ENCODE results near the gene POPDC2.

Gene POPDC2

GRCh38 chr3:119669906-119670570, 9.6 kb upstream of the POPDC2 start:
- DNase-seq (ENCODE audit: low read depth, low spot score), result no peak

GRCh38 chr3:119665954-119666559, 5.7 kb upstream of the POPDC2 start:
- no peak for DNase-seq (ENCODE audit: low read depth, low spot score)

GRCh38 chr3:119664850-119665379, 4.5 kb upstream of the POPDC2 start:
- DNase-seq (ENCODE audit: low read depth, low spot score), result no peak

DNA sequence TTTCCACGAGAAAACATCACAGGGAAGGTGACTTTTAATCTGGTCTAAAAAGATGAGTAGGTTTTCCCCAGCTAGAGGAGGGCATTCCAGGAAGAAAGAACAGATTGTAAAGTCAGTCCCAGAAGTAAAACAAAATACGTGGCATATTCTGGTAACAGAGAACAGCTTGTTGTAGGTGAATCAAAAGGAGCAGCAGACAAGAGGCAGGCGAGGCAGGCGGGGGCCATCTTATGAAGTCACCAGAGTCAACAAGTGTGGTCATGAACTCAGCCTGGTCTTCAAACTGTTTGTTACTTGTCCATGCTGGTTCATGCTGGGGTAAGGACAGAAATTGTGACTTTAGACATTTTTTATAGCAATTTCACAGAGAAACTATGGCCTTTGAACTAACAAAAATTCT, 4.0 kb upstream of the POPDC2 start:
- DNase-seq (ENCODE audit: low read depth, low spot score), result no peak

GRCh38 chr3:119663885-119664284, 3.5 kb upstream of the POPDC2 start:
- DNase-seq (ENCODE audit: low read depth, low spot score), result no peak

- no peak for DNase-seq (ENCODE audit: low read depth, low spot score)
Observed at GRCh38 chr3:119662604-119663373, 2.4 kb upstream of the POPDC2 start.

DNA sequence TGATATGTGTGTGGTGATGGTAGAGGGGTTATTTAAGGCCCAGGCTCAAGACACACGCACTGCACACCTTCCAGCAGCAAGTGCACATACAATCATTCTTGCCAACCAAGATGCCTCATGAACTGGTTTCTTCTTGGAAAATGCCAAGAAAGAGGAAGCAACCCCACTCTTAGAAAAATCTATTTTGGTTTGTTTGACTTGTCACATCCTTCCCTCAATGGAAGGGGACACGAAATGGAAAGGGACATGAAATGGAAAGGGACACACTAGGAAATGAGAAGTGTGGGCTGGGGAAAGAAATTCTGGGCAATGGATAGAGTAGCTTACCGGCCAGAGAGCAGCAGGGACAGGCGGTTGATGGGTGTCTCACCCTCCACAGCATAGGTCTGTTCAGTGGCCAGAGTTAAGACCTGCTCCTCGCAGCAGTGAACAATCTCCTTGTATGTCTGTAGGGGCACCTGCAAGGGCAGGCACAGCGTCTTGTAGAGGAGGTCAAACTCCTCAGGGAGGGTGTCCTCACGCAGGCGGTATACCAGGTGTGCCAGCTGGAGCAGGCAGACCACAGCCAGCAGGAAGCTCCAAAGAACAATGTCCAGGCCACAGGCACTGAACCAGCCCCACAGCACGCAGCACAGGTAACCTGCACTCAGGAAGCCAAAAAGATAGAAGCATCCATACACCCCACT, 640 bp downstream of the POPDC2 start:
- DNase-seq (ENCODE audit: low read depth, low spot score), result no peak

DNA sequence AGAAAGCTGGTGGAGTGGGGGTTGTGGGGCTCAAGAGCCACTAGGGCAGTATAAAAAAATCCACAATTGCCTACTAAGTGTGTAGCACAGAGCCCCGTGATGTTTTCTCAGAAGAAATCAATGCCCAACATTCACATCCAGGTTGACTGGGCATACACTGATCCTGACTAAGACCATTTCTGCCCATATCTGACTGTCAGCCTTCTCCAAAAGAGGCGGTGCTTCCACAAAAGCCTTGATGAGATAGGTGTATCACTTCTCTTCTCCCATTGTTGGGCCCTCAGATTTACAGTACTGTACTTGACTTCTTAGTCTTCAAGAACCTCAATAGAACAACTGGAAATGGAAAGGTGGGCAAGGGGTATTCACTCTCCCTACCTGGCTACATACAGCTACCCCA, 1.4 kb downstream of the POPDC2 start:
- no peak for DNase-seq (ENCODE audit: low read depth, low spot score)

DNA sequence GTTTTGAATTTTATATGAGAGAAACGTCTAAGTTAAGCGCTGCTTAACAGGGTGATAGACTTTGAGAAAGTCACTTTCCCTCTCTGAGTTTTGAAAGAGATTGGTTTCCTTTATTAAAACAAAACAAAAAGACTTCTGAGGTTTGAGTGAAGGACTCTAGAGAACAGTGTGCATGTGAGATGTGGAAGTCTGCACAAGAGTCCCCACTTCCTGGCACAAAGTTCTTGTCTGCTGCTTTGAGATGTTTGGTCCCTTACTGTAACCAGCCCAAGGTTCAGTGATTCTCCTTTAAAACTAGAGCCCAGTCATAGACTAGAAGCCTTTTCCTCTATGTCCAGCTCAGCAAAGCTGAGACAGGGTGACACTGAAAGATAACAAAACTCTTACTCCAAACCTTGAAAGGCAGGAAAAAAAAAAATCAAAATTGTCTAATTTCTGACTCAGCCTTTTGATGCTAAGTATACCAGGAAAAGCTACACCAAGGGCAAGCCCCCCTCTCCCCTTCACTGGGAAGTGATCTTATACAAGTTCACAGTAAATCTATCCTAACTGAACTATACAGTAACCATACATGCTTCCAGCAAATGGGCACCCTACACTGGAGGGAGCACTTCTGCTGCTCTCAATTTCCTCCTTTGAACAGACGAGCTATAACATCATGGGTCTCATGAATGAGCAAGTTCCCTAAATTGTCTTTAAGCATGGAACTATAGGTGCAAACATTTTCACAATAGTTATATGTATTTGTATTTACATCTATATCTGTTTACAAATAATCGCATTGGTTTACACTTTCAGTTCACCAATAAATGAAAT, 2.3 kb downstream of the POPDC2 start:
- no peak for DNase-seq (ENCODE audit: low read depth, low spot score)

DNA sequence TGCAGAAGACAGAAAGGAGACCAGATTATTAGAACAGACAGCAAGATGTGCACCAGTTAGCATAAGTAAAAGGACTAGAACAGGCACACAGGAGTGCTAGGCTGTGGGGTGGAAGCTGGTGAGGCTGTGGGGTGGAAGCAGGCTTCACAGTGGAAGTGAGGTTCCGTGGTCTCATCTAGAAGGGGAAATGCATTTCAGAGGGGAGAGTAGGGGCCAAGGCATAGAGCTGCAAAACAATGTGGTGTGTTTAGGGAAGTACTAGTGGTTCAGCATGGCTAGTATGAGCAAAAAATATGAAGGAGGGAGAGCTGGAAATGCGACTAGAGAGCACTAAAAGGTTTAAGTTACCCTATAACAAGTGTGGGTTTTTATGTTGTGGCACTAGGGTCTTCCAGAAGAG, 6.5 kb downstream of the POPDC2 start:
- DNase-seq (ENCODE audit: low read depth, low spot score), result no peak

DNA sequence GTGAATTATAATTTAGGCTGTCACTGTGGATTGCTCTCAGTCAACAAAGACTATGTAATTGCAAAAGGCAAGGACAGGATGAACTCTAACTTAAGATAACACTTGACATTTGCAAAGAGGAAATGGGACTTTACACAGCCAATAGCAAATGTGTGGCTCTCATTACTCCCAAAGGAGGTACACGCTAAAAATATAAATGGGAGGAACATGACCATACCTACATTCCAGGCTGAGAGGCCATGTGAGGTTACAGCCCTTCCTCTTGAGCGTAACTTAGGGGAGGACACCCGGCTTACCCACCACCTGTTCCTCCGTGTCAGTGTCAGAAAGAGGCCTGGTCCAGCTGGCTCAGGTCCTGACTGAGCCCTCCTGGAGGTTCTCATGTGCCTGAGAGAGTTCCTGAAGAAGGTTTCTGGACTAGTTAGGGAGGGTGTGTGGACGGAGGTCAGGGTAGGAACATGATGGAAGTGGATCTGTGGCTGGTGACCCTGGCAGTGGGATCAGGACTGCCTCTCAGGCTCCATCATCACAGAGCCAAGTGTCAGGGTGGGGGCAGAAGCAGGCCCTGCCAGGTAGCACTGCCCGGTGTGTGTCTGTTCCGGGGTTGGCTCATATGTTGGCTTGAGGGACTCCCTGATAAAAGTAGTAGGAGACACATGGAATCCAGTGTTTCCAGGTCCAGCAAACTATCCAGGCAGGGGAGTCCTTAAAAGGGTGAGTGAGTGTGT, 7.9 kb downstream of the POPDC2 start:
- DNase-seq (ENCODE audit: low read depth, low spot score), result no peak

DNA sequence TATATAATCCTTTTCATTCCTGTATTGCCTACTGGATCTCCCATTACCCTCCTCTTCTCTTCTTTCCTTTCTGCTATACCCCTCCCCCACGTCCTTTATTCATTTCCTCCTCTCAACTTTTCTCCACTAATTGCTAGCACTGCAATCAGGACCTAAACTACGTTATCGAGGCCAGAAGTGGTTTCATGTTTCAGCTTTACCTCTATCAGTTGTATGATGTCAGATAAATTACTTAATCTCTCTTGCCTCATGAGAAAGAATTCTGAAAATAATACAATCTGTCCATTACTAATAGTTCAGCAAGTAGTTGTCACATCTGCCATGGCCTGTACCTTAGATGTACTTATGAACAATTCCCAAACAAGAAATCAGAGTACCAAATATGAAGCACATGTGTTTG, 10.6 kb downstream of the POPDC2 start:
- DNase-seq (ENCODE audit: low read depth, low spot score), result no peak

DNA sequence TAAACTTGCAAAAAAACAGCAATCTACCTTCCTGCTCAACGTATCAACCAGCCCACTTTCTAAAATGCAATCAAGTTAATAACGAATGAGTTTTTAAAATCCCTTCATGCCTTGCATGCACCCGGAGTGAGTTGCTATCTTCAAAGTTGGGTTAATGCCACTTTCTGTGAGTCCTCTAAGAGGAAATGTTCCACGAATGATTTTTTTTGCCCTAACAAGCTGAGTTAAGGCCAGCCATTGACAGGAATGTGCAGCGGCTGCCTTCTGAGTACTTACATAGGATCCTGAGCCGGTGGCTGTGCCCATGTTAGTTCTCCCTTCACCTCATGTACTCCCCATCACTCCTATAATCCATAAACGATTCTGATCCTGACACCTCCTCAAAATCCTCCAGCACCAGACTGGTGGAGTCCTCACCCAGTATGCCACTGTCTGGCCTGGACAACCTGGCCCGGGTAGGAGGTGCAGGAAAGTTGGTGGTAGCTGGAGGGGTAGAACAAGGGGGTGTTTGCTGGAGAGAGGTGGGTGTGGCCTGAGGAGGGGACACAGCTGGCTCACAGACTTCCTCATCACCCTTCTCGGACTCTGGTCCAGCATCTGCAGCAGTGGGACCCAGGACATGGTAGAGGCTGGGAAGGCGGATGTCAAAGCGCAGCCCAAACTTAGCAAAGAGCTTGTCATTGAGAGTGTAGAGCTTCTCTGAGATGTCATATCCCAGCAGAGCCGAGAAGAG, 12.4 kb downstream of the POPDC2 start:
- DNase-seq (ENCODE audit: low read depth, low spot score), result no peak

GRCh38 chr3:119647171-119647570, 13.2 kb downstream of the POPDC2 start:
- DNase-seq (ENCODE audit: low read depth, low spot score), result no peak

- DNase-seq (ENCODE audit: low read depth, low spot score), result no peak
Observed at GRCh38 chr3:119645813-119646212, 14.6 kb downstream of the POPDC2 start.

GRCh38 chr3:119644481-119644880, 15.9 kb downstream of the POPDC2 start:
- no peak for DNase-seq (ENCODE audit: low read depth, low spot score)

- DNase-seq (ENCODE audit: low read depth, low spot score), result no peak
Observed at GRCh38 chr3:119643528-119643927, 16.9 kb downstream of the POPDC2 start.

DNA sequence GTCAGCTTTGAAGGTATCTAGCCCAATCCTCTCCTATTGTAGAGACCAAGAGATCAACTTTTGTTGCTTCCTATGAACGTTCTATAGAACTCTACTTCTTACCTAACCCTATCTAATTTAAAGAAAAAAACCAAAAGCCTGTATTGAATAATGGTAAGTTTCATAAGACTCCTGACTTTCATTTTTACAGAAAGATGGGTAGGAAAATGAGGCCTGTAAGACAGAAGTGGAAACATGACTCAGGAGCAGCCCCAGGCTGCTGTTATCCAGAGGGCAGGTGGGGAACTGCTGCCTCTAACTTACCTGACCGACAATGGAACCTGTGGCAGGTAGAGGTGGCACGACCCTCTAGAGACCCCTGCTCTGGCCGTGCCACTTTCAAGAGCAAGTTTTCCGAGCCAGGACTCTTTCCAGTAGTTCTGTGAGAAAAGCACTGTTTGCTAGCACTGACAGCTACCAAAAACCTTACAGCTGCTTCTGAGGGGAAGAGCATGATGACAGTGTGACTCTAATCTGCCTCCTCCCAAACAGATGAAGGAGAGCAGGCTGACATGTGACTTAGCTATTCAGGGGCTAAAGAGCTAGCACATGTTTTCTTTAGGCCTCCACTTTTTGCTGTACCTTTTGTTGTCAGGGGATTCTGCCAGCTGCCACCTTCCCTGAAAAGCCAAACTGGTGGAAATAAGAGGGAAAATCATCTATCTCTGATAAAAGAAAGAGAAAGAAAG, 17.5 kb downstream of the POPDC2 start:
- no peak for DNase-seq (ENCODE audit: low read depth, low spot score)

- no peak for DNase-seq (ENCODE audit: low read depth, low spot score)
Observed at GRCh38 chr3:119641416-119641815, 19.0 kb downstream of the POPDC2 start.

Measured in iPS DF 19.7 (cell line).